Activated T-cell treated with anti-CD3 and anti-CD28 coated beads for 48 hours (primary cell): Measurements from ENCODE around the gene PAM.
"Not testable (repeated sequence)": the region's sequence is repeated elsewhere in the genome, so short reads cannot be mapped to it uniquely, and the experiment has no call there.

ENCODE experiments used
- DNase-seq: peaks from one replicate; pipeline ENCODE4 v3.0.0-alpha.2; 2020; ENCODE audit warnings: low read depth

PAM gene

DNA sequence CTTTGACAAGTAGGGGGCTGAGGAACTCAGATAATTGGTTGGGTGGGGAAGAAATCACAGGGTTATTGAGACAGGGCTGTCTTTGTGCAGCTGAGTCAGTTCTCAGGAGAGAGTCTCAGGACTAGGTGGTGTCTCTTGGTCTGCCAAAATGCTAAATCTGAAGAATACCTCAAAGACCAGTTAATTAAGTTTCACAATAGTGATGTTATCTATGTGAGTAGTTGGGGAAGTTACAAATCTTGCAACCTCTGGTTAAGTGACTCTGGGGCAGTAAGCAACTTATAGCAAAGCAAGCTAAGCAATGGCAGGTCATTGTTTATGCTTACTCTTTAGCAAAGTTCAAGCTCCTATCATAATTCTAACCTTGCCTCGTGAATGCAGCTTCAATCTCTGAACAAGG, 311.2 kb downstream of the PAM start:
- DNase-seq: no peak

DNA sequence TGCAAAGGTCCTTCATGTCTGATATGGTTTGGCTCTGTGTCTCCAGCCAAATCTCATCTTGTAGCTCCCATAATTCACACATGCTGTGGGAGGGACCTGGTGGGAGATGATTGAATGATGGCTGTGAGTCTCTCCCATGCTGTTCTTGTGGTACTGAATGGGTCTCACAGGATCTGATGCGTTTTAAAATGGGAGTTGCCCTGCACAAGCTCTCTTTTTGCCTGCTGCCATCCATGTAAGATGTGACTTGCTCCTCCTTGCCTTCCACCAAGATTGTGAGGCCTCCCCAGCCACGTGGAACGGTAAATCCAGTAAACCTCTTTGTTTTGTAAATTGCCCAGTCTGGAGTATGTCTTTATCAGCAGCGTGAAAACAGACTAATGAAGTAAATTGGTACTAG, 318.4 kb downstream of the PAM start:
- DNase-seq: not testable (repeated sequence)

DNA sequence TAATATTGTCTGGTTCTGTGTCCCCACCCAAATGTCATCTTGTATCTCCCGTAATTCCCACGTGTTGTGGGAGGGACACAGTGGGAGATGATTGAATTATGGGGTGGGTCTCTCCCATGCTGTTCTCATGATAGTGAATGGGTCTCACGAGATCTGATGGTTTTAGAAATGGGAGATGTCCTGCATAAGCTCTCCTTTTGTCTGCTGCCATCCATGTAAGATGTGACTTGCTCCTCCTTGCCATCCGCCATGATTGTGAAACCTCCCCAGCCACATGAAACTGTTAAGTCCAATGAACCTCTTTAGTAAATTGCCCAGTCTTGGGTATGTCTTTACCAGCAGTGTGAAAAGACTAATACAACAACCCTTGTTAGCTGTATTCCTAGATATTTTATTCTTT, 320.3 kb downstream of the PAM start:
- no peak for DNase-seq
